MM.1S (cell line): Measurements from ENCODE around the gene GRIA3.

ENCODE experiments used
- DNase-seq: peaks from one replicate; pipeline ENCODE4 v3.0.0-alpha.2; 2015
- H2AFZ ChIP-seq: fragments of 300-600 bp; sonication (generic); 2 replicates; pipeline ENCODE4 v1.6.0; 2016; ENCODE audit warnings: antibody characterized with exemption, low read length
- H3F3A ChIP-seq: fragments of 300-600 bp; sonication (generic); 2 replicates; pipeline ENCODE4 v1.6.1; 2016; ENCODE audit warnings: mild to moderate bottlenecking, antibody characterized with exemption, low read length, moderate library complexity, mixed read lengths; ENCODE audit not compliant: insufficient read depth
- H3K27ac ChIP-seq: fragments of 300-600 bp; sonication (generic); 2 replicates; pipeline ENCODE4 v1.5.1; 2016; ENCODE audit warnings: mild to moderate bottlenecking, low read length
- H3K27me3 ChIP-seq: fragments of 300-600 bp; sonication (generic); replicated peaks from 2 replicates; pipeline ENCODE4 v1.6.0; 2016; ENCODE audit warnings: low read length; ENCODE audit not compliant: insufficient read depth
- H3K36me3 ChIP-seq: fragments of 300-600 bp; sonication (generic); replicated peaks from 2 replicates; pipeline ENCODE4 v1.6.1; 2016; ENCODE audit warnings: mild to moderate bottlenecking, low read length, mixed read lengths; ENCODE audit not compliant: insufficient read depth
- H3K4me1 ChIP-seq: fragments of 300-600 bp; sonication (generic); 2 replicates; pipeline ENCODE4 v1.6.1; 2016; ENCODE audit warnings: low read length, mixed read lengths
- H3K4me2 ChIP-seq: fragments of 300-600 bp; sonication (generic); 2 replicates; pipeline ENCODE4 v1.6.0; 2016; ENCODE audit warnings: low read depth, low read length
- H3K4me3 ChIP-seq: fragments of 300-600 bp; sonication (generic); 2 replicates; pipeline ENCODE4 v1.5.1; 2016; ENCODE audit warnings: low read length, mixed read lengths
- H3K79me2 ChIP-seq: fragments of 300-600 bp; sonication (generic); 2 replicates; pipeline ENCODE4 v1.6.1; 2016; ENCODE audit warnings: mixed run types, low read length, mixed read lengths
- H3K9ac ChIP-seq: fragments of 300-600 bp; sonication (generic); 2 replicates; pipeline ENCODE4 v1.6.1; 2016; ENCODE audit warnings: low read length, mixed read lengths
- H3K9me2 ChIP-seq: fragments of 300-600 bp; sonication (generic); replicated peaks from 2 replicates; pipeline ENCODE4 v1.6.1; 2016; ENCODE audit warnings: mild to moderate bottlenecking, low read length, mixed read lengths; ENCODE audit not compliant: insufficient read depth
- H3K9me3 ChIP-seq: fragments of 300-600 bp; sonication (generic); replicated peaks from 2 replicates; pipeline ENCODE4 v1.6.1; 2016; ENCODE audit warnings: mild to moderate bottlenecking, low read length, mixed read lengths; ENCODE audit not compliant: insufficient read depth
- H4K20me1 ChIP-seq: fragments of 300-600 bp; sonication (generic); 2 replicates; pipeline ENCODE4 v1.6.1; 2016; ENCODE audit warnings: mild to moderate bottlenecking, low read length, moderate library complexity, mixed read lengths; ENCODE audit not compliant: insufficient read depth
- CTCF ChIP-seq: fragments of 300-600 bp; sonication (generic); IDR thresholded peaks from 2 replicates; pipeline ENCODE4 v1.5.1; 2016; ENCODE audit warnings: antibody characterized with exemption, low read length, mixed read lengths
- EZH2 ChIP-seq: fragments of 300-600 bp; sonication (generic); optimal IDR thresholded peaks from 2 replicates; pipeline ENCODE3; 2017; ENCODE audit warnings: low read depth, mild to moderate bottlenecking, antibody characterized with exemption, low read length, mixed read lengths
- EZH2phosphoT487 ChIP-seq: fragments of 300-600 bp; sonication (generic); IDR thresholded peaks from 2 replicates; pipeline ENCODE4 v1.6.1; 2018; ENCODE audit warnings: antibody characterized with exemption, low read length

Gene GRIA3

GRCh38 chrX:123170546-123170945, 13.5 kb upstream of the GRIA3 start:
- Histone ChIP-seq H3K79me2 (no peaks in the 10 kb centered on the region), H3K9ac (no peak overlapping the region), H3F3A (no peaks in the 10 kb centered on the region), H3K9me2 (no peaks in the 10 kb centered on the region), H3K4me3 (no peak overlapping the region), H3K27ac (no peak overlapping the region), H3K9me3 (no peaks in the 10 kb centered on the region), H4K20me1 (no peaks in the 10 kb centered on the region), H3K36me3 (no peaks in the 10 kb centered on the region), H3K27me3 (no peaks in the 10 kb centered on the region), H3K4me1 (no peaks in the 10 kb centered on the region), H3K4me2 (no peak overlapping the region), H2AFZ (no peak overlapping the region)
- DNase-seq = no peak
- TF ChIP-seq CTCF (no peak), EZH2phosphoT487 (no peak), EZH2 (no peak)

GRCh38 chrX:123171781-123172180, 12.3 kb upstream of the GRIA3 start:
- H3K9me2 ChIP-seq = no peaks in the 10 kb centered on the region
- no peaks in the 10 kb centered on the region for H3K9me3 ChIP-seq
- DNase-seq = no peak
- no peak overlapping the region for H3K27ac ChIP-seq
- H3K27me3 ChIP-seq = no peaks in the 10 kb centered on the region
- no peaks in the 10 kb centered on the region for H3K36me3 ChIP-seq
- no peaks in the 10 kb centered on the region for H3F3A ChIP-seq
- H3K79me2 ChIP-seq = no peaks in the 10 kb centered on the region
- no peaks in the 10 kb centered on the region for H4K20me1 ChIP-seq
- no peak overlapping the region for H2AFZ ChIP-seq
- H3K4me3 ChIP-seq = no peak overlapping the region
- no peak for TF ChIP-seq EZH2
- TF ChIP-seq EZH2phosphoT487 = no peak
- no peak for TF ChIP-seq CTCF
- no peaks in the 10 kb centered on the region for H3K4me1 ChIP-seq
- H3K9ac ChIP-seq = no peak overlapping the region
- no peak overlapping the region for H3K4me2 ChIP-seq

GRCh38 chrX:123172869-123173268, 11.2 kb upstream of the GRIA3 start:
- Histone ChIP-seq H3K9me3 (no peaks in the 10 kb centered on the region), H3K9me2 (no peaks in the 10 kb centered on the region), H3K27ac (no peak overlapping the region), H3K9ac (no peak overlapping the region), H3K79me2 (no peaks in the 10 kb centered on the region), H3K4me1 (no peaks in the 10 kb centered on the region), H3K4me3 (no peak overlapping the region), H3K27me3 (no peaks in the 10 kb centered on the region), H4K20me1 (no peaks in the 10 kb centered on the region), H3F3A (no peaks in the 10 kb centered on the region), H3K4me2 (no peak overlapping the region), H2AFZ (no peak overlapping the region), H3K36me3 (no peaks in the 10 kb centered on the region)
- no peak for DNase-seq
- TF ChIP-seq CTCF (no peak), EZH2phosphoT487 (no peak), EZH2 (no peak)
